GM21576 (cell line): ENCODE measurements around the gene LRCH2.
"Not testable (repeated sequence)": the region's sequence is repeated elsewhere in the genome, so short reads cannot be mapped to it uniquely, and the experiment has no call there.

ENCODE experiments used
- ATAC-seq: cut with Tn5 transposase; IDR thresholded peaks from one replicate; pipeline ENCODE4 v1.9.1; 2021; ENCODE audit warnings: mild to moderate bottlenecking, moderate library complexity; ENCODE audit not compliant: unreplicated experiment

Gene LRCH2

GRCh38 chrX:115233497-115234455 is at the start of gene LRCH2:
LRCH2 (minus strand) TSS chrX:115234096; CDS start chrX:115234041, 55 bp downstream.
- no peak for ATAC-seq

GRCh38 chrX:115269051-115269683 is 35.3 kb upstream of the LRCH2 start:
- ATAC-seq, result no peak

GRCh38 chrX:115268421-115268820 is 34.5 kb upstream of the LRCH2 start:
- no peak for ATAC-seq

- ATAC-seq, result no peak
Observed at GRCh38 chrX:115266300-115266699, 32.4 kb upstream of the LRCH2 start.

- ATAC-seq, result no peak
Observed at GRCh38 chrX:115264009-115264408, 30.1 kb upstream of the LRCH2 start.

- ATAC-seq, result no peak
Observed at GRCh38 chrX:115261148-115261547, 27.3 kb upstream of the LRCH2 start.

GRCh38 chrX:115260330-115260729 is 26.4 kb upstream of the LRCH2 start:
- no peak for ATAC-seq

GRCh38 chrX:115259238-115259875 is 25.5 kb upstream of the LRCH2 start:
- ATAC-seq, result no peak

GRCh38 chrX:115257711-115258110 is 23.8 kb upstream of the LRCH2 start:
- no peak for ATAC-seq

GRCh38 chrX:115255003-115255402 is 21.1 kb upstream of the LRCH2 start:
- ATAC-seq, result no peak

GRCh38 chrX:115251458-115252233 is 17.8 kb upstream of the LRCH2 start:
- no peak for ATAC-seq

- ATAC-seq, result no peak
Observed at GRCh38 chrX:115237056-115237455, 3.2 kb upstream of the LRCH2 start.

- no peak for ATAC-seq
Observed at GRCh38 chrX:115236560-115236959, 2.7 kb upstream of the LRCH2 start.

GRCh38 chrX:115234461-115234860 is 565 bp upstream of the LRCH2 start:
- ATAC-seq, result no peak

- ATAC-seq, result no peak
Observed at GRCh38 chrX:115232933-115233496, 881 bp downstream of the LRCH2 start.

GRCh38 chrX:115229337-115230003 is 4.4 kb downstream of the LRCH2 start:
- ATAC-seq, result no peak

- ATAC-seq, result no peak
Observed at GRCh38 chrX:115226929-115227328, 7.0 kb downstream of the LRCH2 start.

- not testable (repeated sequence) for ATAC-seq
Observed at GRCh38 chrX:115217346-115217745, 16.6 kb downstream of the LRCH2 start.

GRCh38 chrX:115214605-115215004 is 19.3 kb downstream of the LRCH2 start:
- ATAC-seq, result no peak

GRCh38 chrX:115214151-115214550 is 19.7 kb downstream of the LRCH2 start:
- ATAC-seq, result no peak
